WERI-Rb-1 (cell line): Measurements from ENCODE around the gene SORCS2.
A peak's percentile ranks its signal among the peaks of the same experiment; 100 is the strongest.

Experiments
- DNase-seq: peaks from one replicate; pipeline ENCODE4 v3.0.0-alpha.2; 2020
- H3K27ac ChIP-seq: fragments of 250-450 bp; sonication (Bioruptor Pico); 2 replicates; pipeline ENCODE4 v1.5.1; 2020; ENCODE audit warnings: mild to moderate bottlenecking, moderate library complexity
- H3K27me3 ChIP-seq: fragments of 250-450 bp; sonication (Bioruptor Pico); 2 replicates; pipeline ENCODE4 v1.5.1; 2021; ENCODE audit warnings: mild to moderate bottlenecking, low read depth, moderate library complexity; ENCODE audit not compliant: insufficient read depth, severe bottlenecking
- H3K36me3 ChIP-seq: fragments of 250-450 bp; sonication (Bioruptor Pico); 2 replicates; pipeline ENCODE4 v1.5.1; 2020; ENCODE audit warnings: mild to moderate bottlenecking, moderate library complexity
- H3K4me3 ChIP-seq: 2 replicates; pipeline ENCODE4 v1.5.1; 2011; ENCODE audit warnings: low read depth, mild to moderate bottlenecking, control low read depth, low read length
- H3K9me3 ChIP-seq: fragments of 250-450 bp; sonication (Bioruptor Pico); 2 replicates; pipeline ENCODE4 v1.5.1; 2021; ENCODE audit warnings: mild to moderate bottlenecking, moderate library complexity; ENCODE audit not compliant: severe bottlenecking
- TF ChIP-seq, protein P1 (sequence below): IDR thresholded peaks from 2 replicates; pipeline ENCODE4 v1.5.1; 2011; ENCODE audit warnings: low read depth, mild to moderate bottlenecking, control low read depth, inconsistent platforms, low read length

The SORCS2 gene

DNA sequence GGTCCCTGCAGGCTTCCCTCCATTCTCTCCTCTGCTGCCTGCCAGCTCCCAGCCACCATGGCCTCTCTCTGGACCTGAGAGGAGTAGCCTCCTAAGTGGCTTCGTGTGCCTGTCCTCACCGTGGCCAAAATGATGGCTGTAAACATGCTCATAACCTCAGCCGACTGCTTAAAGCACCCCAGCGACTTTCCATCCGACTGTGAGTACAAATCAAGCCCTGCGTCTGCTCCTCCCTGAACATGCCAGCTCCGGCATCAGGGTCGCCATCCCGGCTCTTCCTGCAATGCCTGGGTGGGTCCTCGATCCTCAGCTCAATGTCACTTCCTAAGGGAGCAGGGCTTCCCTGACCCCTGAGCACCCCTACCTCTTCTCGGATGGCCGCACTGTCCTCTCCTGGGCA is 3.3 kb upstream of the SORCS2 start:
- Histone ChIP-seq H3K27me3 (no peaks in the 10 kb centered on the region), H3K36me3 (peaks cover 9% of the 10 kb centered on the region; the same call in 1 of the 2 replicates), H3K27ac (no peak overlapping the region), H3K4me3 (no peak overlapping the region), H3K9me3 (no peaks in the 10 kb centered on the region)
- TF ChIP-seq, protein P1, sequence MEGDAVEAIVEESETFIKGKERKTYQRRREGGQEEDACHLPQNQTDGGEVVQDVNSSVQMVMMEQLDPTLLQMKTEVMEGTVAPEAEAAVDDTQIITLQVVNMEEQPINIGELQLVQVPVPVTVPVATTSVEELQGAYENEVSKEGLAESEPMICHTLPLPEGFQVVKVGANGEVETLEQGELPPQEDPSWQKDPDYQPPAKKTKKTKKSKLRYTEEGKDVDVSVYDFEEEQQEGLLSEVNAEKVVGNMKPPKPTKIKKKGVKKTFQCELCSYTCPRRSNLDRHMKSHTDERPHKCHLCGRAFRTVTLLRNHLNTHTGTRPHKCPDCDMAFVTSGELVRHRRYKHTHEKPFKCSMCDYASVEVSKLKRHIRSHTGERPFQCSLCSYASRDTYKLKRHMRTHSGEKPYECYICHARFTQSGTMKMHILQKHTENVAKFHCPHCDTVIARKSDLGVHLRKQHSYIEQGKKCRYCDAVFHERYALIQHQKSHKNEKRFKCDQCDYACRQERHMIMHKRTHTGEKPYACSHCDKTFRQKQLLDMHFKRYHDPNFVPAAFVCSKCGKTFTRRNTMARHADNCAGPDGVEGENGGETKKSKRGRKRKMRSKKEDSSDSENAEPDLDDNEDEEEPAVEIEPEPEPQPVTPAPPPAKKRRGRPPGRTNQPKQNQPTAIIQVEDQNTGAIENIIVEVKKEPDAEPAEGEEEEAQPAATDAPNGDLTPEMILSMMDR = no peak
- no peak for DNase-seq

GRCh38 chr4:7189475-7190277 is 2.7 kb upstream of the SORCS2 start:
- H3K4me3 ChIP-seq = no peak overlapping the region
- DNase-seq = no peak

DNA sequence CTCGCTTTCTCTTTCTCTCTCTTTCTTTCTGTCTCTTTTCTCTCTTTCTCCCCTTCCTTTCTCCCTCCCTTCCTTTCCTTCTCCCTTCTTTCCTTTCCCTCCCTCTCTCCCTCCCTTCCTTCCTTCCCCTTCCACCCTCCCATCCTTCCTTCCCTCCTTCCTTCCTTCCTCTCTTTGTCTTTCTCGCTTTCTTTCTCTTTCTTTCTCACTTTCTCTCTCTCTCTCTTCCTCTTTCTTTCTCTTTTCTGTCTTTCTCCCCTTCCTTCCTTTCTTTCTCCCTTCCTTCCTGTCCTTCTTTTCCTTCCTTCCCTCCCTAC is 2.1 kb upstream of the SORCS2 start:
- no peak overlapping the region for H3K27ac ChIP-seq
- H3K9me3 ChIP-seq = no peaks in the 10 kb centered on the region
- no peak for DNase-seq
- peaks cover 9% of the 10 kb centered on the region; the same call in 1 of the 2 replicates for H3K36me3 ChIP-seq
- H3K4me3 ChIP-seq = no peak overlapping the region
- TF ChIP-seq, protein P1 = no peak
- no peaks in the 10 kb centered on the region for H3K27me3 ChIP-seq

More at GRCh38 chr4:7189475-7190277, 2.7 kb upstream of the SORCS2 start:
- no peaks in the 10 kb centered on the region for H3K9me3 ChIP-seq
- no peaks in the 10 kb centered on the region for H3K27me3 ChIP-seq
- TF ChIP-seq, protein P1 = peak; percentile 45
- peaks cover 9% of the 10 kb centered on the region; the same call in 1 of the 2 replicates for H3K36me3 ChIP-seq
- H3K27ac ChIP-seq = no peak overlapping the region

- no peak for DNase-seq
- H3K4me3 ChIP-seq = no peak overlapping the region
- TF ChIP-seq, protein P1 = no peak
- H3K27me3 ChIP-seq = no peaks in the 10 kb centered on the region
- H3K27ac ChIP-seq = no peak overlapping the region
- H3K36me3 ChIP-seq = peaks cover 13% of the 10 kb centered on the region
- H3K9me3 ChIP-seq = no peaks in the 10 kb centered on the region
These were observed 1.4 kb upstream of the SORCS2 start for GRCh38 chr4:7190691-7191545.

- peak overlapping the region; percentile 24; the same call in 1 of the 2 replicates for H3K4me3 ChIP-seq
These were observed 639 bp upstream of the SORCS2 start for GRCh38 chr4:7191546-7192251.

More at GRCh38 chr4:7191546-7192251, 639 bp upstream of the SORCS2 start:
- DNase-seq = no peak
- Histone ChIP-seq H3K27me3 (no peaks in the 10 kb centered on the region), H3K27ac (0 out of 2 replicates have a peak overlapping the region, but pooled peaks have one; percentile 21), H3K9me3 (no peaks in the 10 kb centered on the region), H3K36me3 (peaks cover 15% of the 10 kb centered on the region)
- TF ChIP-seq, protein P1 = no peak
